ENCODE measurements around the gene EEF2KMT.
"Not testable (repeated sequence)": the region's sequence is repeated elsewhere in the genome, so short reads cannot be mapped to it uniquely, and the experiment has no call there.

The EEF2KMT gene

DNA sequence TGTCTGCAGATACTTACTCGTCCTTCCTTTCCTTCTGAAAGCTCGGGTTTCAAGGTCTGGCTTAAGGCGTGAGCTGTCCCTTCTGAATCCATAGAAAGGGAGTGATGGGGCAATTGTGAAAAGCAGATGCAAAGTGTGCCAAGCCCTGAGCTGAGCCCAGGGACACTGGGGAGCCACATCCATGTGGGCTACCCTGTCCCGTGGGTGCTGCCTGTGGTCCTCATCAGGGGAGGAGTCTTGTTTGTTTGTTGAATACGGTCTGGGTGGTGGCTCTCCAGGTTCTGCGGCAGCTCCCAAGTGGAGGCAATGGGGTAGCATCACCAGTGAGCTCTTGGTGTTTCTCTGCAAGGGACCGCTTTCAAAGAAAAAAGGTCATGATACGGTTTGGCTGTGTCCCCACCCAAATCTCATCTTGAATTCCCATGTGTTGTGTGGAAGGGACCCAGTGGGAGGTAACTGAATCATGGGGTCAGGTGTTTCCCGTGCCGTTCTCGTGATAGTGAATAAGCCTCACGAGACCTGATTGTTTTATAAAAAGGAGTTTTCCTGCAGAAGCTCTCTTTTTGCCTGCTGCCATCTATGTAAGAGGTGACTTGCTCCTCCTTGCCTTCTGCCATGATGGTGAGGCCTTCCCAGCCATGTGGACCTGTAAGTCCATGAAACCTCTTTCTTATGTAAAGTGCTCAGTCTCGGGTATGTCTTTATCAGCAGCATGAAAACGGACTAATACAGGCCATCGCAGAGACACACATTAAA, 27.0 kb downstream of the EEF2KMT start:
- no peak for DNase-seq

- no peak for DNase-seq
Measured at GRCh38 chr16:5069854-5070253, 27.7 kb downstream of the EEF2KMT start.

DNA sequence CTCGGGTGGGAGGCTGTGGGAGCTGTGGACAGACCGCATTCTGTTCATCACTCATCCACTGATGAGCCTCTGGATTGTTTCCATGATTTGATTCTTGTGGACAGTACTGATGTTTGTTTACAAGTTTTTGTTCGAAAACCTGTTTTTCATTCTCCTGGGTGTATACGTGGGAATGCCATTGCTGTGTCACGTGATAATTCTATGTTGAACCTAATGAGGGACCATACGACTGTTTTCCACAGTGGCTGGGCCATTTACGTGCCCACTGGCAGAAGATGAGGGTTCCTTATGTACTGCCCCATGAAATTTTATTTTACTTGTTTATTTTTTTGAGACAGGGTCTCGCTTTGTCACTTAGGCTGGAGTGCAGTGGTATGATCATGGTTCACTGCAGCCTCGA, 28.5 kb downstream of the EEF2KMT start:
- DNase-seq = no peak

- DNase-seq = no peak
Measured at GRCh38 chr16:5066511-5066910, 31.1 kb downstream of the EEF2KMT start.

- no peak for DNase-seq
Measured at GRCh38 chr16:5065813-5066212, 31.8 kb downstream of the EEF2KMT start, which contains the start of gene C16orf89. Gene C16orf89, minus strand, starts transcription at chr16:5065956. Its CDS starts 48 bp downstream, at chr16:5065908.

GRCh38 chr16:5065326-5065725, 32.3 kb downstream of the EEF2KMT start:
- no peak for DNase-seq

DNA sequence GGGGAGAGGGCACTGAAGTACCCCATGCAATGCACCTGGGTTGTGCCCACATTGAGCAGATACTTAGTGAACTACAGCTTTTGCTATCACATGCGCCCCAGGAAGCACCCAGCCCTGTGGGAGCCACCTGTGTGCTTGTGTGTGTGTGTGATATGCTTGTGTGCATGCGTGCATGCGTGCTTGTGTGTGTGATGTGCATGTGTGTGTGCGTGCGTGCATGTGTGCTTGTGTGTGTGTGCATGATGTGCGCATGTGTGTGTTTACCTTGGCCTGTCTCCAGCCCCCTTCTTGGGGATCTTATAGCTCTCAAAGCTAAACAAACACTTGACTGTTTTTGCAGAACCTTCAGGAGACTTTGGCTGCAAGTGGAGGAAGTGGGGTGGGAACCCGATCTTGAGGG, 32.7 kb downstream of the EEF2KMT start:
- no peak for DNase-seq

DNA sequence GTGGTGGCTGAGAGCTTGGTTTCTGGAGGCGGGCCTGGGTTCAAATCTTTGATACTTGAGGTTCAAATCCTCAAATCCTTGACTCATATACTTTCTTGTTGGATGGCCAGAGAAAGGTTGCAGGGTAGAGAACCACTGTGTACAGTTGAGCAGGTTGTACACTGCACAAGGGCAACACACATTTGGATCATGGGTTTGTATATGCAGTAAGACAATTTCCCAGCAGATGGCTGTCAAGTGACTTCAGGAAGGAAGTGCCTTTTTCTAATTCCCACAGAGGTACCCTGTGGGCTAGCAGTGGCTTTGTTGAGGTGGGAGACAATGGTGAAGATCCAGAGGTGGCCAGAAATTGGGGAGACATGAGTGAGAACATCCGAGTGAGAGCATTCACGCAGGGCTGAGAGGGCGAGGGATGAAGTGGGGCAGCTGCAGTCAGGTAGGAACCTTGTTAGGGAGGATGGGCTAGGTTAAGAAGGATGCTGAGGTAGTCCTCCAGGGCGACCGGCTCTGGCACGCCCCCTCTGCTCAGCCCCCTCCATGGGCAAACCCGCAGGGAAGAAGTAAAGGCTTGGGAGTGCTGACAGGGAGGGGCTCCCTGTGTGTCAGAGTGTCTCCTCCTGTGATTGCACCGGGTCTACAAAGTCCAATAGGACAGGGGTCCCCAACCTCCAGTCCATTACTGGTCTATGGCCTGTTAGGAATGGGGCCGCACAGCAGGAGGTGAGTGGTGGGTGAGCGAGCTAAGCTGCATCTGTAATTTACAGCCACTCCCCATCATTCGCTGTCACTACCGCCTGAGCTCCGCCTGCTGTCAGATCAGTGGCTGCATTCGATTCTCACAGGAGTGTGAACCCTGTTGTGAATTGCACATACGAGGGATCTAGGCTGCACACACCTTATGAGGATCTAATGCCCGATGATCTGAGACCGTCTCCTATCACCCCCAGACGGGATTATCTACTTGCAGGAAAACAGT, 34.5 kb downstream of the EEF2KMT start:
- DNase-seq = no peak

- DNase-seq = no peak
Measured at GRCh38 chr16:5062051-5062450, 35.5 kb downstream of the EEF2KMT start.

GRCh38 chr16:5060073-5060641, 37.4 kb downstream of the EEF2KMT start:
- DNase-seq = no peak

DNA sequence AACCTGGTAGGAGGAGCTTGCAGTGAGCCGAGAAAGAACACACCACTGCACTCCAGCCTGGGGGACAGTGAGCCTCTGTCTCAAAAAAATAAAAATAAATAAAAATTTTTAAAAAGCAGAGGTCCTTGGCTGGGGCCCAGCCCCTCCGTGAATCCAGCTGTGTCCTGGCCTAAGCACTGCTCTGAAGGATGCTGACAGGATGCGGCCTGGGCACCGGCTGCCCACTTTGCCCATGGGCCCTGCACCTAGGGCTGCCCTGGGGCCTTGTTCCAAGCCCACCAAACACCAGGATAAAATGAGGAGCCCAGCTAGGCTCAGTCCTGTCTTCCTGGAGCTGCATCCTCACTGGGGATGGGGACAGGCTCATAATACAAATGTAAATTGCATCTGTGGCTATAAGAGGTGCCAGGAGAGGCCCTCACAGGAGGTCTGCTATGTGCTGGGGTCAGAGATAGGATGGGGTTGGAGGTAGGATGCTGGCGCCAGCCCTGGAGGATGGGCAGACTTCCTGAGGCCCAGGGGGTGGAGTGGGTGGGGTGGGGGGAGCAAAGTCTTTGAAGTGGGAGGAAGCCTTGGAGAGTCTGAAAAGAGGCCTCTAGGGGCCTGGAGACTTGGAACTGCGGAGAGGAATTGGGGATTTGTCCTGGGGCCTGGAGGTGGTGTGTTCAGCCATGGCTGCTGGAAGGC, 38.1 kb downstream of the EEF2KMT start:
- no peak for DNase-seq

- no peak for DNase-seq
Measured at GRCh38 chr16:5058476-5058875, 39.1 kb downstream of the EEF2KMT start.

DNA sequence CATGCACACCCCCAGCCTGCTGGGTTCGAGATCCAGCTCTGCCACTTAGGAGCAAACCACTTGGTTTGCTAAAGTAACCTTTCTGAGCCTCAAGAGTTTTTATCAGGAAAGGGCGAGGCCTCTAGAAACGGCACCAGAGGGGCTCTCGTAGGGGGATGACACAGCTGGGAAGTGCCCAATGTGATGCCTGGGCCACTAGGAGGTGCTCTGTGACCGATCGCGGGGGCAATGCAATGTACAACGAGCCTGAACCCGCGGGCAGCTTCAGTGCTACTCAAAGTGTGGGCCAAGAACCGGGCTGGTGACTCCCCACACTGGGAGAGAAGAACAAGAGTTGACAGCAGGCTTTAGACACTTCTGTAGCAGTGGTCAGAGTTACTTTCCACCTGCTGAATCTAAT, 41.2 kb downstream of the EEF2KMT start:
- DNase-seq = no peak

GRCh38 chr16:5054876-5055865, 42.4 kb downstream of the EEF2KMT start:
- DNase-seq = no peak

GRCh38 chr16:5046914-5047313, 50.7 kb downstream of the EEF2KMT start:
- no peak for DNase-seq

DNA sequence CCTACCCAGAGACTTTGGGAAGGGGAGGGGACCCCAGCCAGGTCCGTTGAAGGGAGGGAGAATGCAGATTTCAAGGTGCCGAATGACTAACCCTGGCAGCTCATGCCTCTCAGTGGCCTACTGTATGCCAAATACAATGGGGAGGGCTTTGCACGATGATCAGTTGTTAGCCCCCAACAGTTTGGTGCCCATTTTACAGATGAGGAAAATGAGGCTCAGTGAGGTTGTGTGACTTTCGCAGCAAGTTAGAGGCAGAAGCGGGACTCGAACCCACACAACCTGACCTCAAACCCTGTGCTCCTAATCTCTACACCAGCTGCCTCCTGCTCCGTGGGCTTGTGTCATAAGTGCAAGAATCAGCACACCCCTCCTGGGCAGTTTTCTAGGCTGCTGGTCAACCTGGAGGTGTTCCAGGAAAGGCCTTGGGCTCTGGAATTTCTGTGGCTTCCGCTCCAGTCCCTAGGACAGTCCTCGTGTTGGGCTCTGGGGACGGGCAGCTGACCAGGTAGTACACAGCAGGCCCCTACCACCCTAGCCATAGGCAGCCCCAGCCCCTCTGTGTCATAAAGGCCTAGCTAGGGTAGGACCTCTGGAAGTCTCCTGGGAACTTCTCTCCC, 52.0 kb downstream of the EEF2KMT start:
- no peak for DNase-seq

DNA sequence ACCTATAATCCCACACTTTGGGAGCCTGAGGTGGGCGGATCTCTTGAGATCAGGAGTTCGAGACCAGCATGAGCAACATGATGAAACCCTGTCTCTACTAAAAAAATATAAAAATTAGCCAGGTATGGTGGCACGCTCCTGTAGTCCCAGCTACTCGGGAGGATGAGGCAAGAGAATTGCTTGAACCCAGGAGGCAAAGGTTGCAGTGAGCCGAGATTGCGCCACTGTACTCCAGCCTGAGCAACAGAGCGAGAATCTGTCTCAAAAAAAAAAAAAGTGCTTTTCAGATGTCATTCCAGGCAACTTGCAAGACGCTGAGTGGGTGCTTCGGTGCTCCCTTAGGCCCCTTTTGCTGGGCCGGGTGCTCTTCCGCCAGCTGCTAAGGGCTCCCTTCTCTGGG, 53.0 kb downstream of the EEF2KMT start:
- DNase-seq = not testable (repeated sequence)

DNA sequence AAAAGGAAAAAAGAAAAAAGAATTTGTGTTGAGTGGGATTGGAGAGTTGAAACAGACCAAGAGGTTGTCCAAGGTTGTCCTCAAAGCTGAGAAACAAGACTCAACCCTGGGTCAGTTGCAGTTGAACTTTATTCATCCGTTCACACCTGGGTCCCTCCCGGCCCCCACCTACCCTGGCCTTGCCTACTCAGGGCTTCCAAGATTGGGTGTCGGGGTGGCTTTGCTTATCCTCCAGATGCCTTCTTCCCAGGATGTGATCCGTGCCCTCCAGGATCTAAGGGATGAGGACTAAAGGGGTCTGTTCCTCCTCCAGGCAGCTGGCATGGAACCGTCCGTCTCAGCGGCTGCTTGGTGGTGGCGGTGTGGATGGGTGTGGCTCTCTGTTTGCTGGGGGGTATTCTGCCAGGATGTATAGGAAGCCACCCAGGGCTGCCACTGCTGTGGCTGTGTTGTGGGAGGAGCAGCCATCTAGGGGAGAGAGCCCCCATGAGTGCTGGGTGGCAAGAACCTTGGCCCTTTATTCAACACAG, 53.5 kb downstream of the EEF2KMT start:
- no peak for DNase-seq

DNA sequence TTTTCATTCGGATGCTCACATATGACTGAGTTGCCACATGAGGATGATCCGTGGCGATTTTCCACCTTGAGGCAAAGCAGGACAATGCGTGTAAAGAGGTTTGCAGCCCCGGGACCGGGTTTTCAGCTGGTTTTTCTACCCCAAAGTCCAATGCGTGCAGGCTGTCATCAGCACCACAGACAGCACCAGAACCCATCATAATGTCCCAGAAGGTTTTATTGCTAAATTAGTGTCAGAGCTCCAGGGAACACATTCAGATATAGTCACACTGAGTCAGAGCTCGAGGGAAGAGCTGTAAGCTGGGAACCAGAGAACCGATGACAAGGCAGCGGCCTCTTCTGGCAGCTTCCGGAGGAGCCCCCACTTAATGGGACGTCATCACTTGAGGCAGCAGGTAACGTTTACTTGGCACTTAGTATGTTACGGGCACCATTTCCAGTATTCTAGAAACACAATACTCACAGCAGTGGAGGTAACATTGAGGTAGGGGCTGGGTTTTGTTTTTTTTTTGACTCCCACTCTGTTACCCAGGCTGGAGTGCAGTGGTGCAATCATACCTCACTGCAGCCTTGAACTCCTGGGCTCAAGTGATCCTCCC, 54.9 kb downstream of the EEF2KMT start:
- no peak for DNase-seq

GRCh38 chr16:5041600-5042133, 55.9 kb downstream of the EEF2KMT start:
- no peak for DNase-seq
